ENCODE measurements around the gene ARHGAP19. TPM values are rescaled to one million over a fixed set of nuclear protein-coding genes. Genes with fewer than 3 reads are reported as not detected.

The ARHGAP19 gene
- total RNA-seq, 1 experiment from 2014 or later: 28.9 TPM

DNA sequence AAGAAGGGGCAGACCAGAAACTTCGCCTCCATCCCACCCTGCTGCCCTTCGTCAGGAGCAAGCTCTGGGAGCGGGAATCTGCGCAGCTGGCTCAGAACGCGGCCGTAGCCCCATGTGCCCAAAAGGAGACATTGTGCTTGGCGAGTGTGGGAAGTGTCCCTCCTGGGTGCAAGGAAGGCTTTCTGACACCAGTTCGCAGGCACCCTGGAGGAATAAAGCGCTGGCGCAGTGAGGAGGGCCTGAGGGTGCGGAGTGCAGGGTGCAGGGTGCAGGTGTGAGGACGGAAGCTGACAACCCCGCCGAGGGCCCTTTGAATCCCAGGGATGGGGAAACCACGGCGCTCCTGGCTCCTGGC lies 107.5 kb downstream of the ARHGAP19 start:
- ATAC-seq: no peak

DNA sequence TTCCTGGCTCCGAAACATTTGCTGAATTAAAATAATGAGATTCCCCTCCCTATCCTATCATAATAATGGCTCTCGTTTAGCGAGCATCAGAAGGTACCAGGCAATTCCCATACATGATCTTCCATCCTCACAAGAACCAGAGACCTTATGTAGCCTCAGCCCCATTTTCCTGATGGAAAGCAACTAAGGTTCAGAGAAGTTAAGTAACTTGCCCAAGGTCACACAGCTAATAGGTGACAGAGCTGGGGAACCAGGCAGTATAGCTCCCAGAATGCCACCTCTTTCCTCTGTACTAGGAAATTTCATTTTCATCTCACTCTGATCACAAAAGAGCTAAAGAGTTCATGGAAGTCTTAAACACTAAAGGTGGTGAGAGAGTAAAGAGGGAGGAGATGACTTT lies 109.1 kb downstream of the ARHGAP19 start:
- DNase-seq (ENCODE audit: low read depth, low spot score): no peak
- Histone ChIP-seq H3K27ac (ENCODE audit: low read length) (no peak overlapping the region), H3K36me3 (ENCODE audit: control insufficient read depth, insufficient read depth, low read length) (no peaks in the 10 kb centered on the region), H3K27me3 (ENCODE audit: control insufficient read depth, insufficient read depth, low read length) (peaks cover 11% of the 10 kb centered on the region), H3K4me3 (ENCODE audit: low read depth in 2 of 2, low read length in 2 of 2) (no peak overlapping the region), H3K9me3 (ENCODE audit: control insufficient read depth, insufficient read depth, low read depth, low read length) (no peaks in the 10 kb centered on the region), H3K4me1 (ENCODE audit: control insufficient read depth, insufficient read depth, low read length) (peaks cover 4% of the 10 kb centered on the region)
- POLR2A ChIA-PET: interaction anchor here (0.6 kb wide), 1 partner anchor 102 kb away, joined by 3 read pairs; no protein-coding TSS in a partner anchor
- intact Hi-C loops (cut with micrococcal nuclease; ENCODE audit: unreplicated experiment) (no loop called here), in situ Hi-C loops (cut with HindIII; ENCODE audit: low pct_unique_long_range_greater_than_20kb, low sequenced_read_pairs) (no loop called here)
- CTCF ChIA-PET: no interaction called here
- no TSS peak for BruUV-seq (replicated peaks)
- TF ChIP-seq, protein P1, sequence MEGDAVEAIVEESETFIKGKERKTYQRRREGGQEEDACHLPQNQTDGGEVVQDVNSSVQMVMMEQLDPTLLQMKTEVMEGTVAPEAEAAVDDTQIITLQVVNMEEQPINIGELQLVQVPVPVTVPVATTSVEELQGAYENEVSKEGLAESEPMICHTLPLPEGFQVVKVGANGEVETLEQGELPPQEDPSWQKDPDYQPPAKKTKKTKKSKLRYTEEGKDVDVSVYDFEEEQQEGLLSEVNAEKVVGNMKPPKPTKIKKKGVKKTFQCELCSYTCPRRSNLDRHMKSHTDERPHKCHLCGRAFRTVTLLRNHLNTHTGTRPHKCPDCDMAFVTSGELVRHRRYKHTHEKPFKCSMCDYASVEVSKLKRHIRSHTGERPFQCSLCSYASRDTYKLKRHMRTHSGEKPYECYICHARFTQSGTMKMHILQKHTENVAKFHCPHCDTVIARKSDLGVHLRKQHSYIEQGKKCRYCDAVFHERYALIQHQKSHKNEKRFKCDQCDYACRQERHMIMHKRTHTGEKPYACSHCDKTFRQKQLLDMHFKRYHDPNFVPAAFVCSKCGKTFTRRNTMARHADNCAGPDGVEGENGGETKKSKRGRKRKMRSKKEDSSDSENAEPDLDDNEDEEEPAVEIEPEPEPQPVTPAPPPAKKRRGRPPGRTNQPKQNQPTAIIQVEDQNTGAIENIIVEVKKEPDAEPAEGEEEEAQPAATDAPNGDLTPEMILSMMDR (IDR thresholded peaks at IDR 0.05): no peak
- no peak for TF ChIP-seq TCF7L2 (IDR thresholded peaks at IDR 0.05; ENCODE audit: low read depth, low read length)
- no peak for ATAC-seq

More for the DNA sequence above, 107.5 kb downstream of the ARHGAP19 start:
- peaks cover 8% of the 10 kb centered on the region for H3K27me3 ChIP-seq (ENCODE audit: control insufficient read depth, insufficient read depth, low read length)
- no peaks in the 10 kb centered on the region for H3K36me3 ChIP-seq (ENCODE audit: control insufficient read depth, insufficient read depth, low read length)
- H3K9me3 ChIP-seq (ENCODE audit: control insufficient read depth, insufficient read depth, low read depth, low read length): no peaks in the 10 kb centered on the region
- no peak overlapping the region for H3K27ac ChIP-seq (ENCODE audit: low read length)
- peak overlapping the region in 1 of 2 experiments; percentile 33; a peak in 1 of 4 replicates for H3K4me3 ChIP-seq (ENCODE audit: low read depth in 2 of 2, low read length in 2 of 2)
- no TSS peak for BruUV-seq (replicated peaks)
- in situ Hi-C loops (cut with HindIII; ENCODE audit: low pct_unique_long_range_greater_than_20kb, low sequenced_read_pairs): no loop called here
- TF ChIP-seq, protein P1 (IDR thresholded peaks at IDR 0.05): no peak
- TF ChIP-seq, protein P2, sequence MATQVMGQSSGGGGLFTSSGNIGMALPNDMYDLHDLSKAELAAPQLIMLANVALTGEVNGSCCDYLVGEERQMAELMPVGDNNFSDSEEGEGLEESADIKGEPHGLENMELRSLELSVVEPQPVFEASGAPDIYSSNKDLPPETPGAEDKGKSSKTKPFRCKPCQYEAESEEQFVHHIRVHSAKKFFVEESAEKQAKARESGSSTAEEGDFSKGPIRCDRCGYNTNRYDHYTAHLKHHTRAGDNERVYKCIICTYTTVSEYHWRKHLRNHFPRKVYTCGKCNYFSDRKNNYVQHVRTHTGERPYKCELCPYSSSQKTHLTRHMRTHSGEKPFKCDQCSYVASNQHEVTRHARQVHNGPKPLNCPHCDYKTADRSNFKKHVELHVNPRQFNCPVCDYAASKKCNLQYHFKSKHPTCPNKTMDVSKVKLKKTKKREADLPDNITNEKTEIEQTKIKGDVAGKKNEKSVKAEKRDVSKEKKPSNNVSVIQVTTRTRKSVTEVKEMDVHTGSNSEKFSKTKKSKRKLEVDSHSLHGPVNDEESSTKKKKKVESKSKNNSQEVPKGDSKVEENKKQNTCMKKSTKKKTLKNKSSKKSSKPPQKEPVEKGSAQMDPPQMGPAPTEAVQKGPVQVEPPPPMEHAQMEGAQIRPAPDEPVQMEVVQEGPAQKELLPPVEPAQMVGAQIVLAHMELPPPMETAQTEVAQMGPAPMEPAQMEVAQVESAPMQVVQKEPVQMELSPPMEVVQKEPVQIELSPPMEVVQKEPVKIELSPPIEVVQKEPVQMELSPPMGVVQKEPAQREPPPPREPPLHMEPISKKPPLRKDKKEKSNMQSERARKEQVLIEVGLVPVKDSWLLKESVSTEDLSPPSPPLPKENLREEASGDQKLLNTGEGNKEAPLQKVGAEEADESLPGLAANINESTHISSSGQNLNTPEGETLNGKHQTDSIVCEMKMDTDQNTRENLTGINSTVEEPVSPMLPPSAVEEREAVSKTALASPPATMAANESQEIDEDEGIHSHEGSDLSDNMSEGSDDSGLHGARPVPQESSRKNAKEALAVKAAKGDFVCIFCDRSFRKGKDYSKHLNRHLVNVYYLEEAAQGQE (IDR thresholded peaks at IDR 0.05; ENCODE audit: insufficient read depth in 1 of 2, low read depth in 2 of 2, low read length in 1 of 2): no peak
- TF ChIP-seq POLR2AphosphoS5 (IDR thresholded peaks at IDR 0.05; ENCODE audit: low read depth, low read length): no peak
- TF ChIP-seq SIN3A (IDR thresholded peaks at IDR 0.05; ENCODE audit: borderline replicate concordance, insufficient read depth, low read depth, low read length): no peak
- TF ChIP-seq TCF7L2 (IDR thresholded peaks at IDR 0.05; ENCODE audit: low read depth, low read length): no peak
- intact Hi-C loops (cut with micrococcal nuclease; ENCODE audit: unreplicated experiment): no loop called here
- DNase-seq (ENCODE audit: low read depth, low spot score): no peak
- peaks cover 4% of the 10 kb centered on the region for H3K4me1 ChIP-seq (ENCODE audit: control insufficient read depth, insufficient read depth, low read length)
- ChIA-PET POLR2A (no interaction called here), CTCF (no interaction called here)

Measured in Panc1 (cell line).